Measurements from ENCODE around the gene DNAJC18.

- TF ChIP-seq POLR2A (IDR thresholded peaks at IDR 0.05) = no peak
- TF ChIP-seq CTCF (IDR thresholded peaks at IDR 0.05) = no peak
- TF ChIP-seq POLR2AphosphoS5 (IDR thresholded peaks at IDR 0.05) = no peak
These were observed 31.5 kb upstream of the DNAJC18 start, which contains the start of gene SMIM33 for GRCh38 chr5:139470821-139471300.
